ENCODE results near the gene CDH23. TPM values are rescaled to one million over a fixed set of nuclear protein-coding genes. Genes with fewer than 3 reads are reported as not detected.

CDH23 gene
- total and polyA plus RNA-seq, 2 donors (not counting 1 experiment from before 2014, with no cell fraction given), result 0.01 to 0.17 TPM

DNA sequence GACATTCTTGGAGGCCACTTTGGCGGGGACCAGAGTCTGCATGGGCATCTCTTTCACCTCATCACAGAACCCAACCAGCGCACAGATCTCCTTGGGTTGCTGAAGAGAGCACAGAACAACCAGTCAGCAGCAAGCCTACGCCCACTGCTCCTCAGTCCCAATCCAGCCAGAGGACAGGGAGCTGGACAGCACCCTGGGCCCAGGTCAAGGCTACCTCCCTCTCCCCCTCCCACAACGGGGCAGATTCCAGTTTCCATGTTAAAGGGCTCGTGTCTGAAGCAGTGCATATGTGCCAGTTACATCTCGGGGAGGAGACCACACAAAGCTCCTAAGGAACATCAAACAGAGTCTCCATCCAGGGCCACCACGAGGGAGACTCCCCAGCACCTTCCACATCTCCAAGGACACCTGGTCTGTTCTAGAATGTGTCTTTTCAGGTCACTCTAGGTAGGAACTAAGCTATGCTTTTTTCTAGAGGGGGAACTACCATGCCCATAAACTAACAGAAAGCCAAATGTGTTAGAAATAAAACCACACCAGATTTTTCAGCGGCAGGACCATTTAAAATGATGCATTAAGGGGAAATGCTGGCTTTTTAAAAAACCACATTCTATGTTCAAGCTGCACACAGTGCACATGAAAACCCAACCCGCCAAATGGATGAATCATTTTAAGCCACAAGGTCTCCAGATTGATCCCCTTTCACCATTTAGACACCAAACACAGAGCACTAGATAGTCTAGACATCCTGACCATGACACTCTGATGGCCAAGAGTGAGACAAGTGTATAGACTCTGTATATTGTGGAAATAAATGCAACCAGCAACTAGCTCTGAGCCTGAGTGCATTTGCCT is 425.4 kb downstream of the CDH23 start:
- Histone ChIP-seq H3K27ac (ENCODE audit: insufficient read depth, low read length) (no peak overlapping the region), H3K4me3 (replicated peaks in 1 of 4; ENCODE audit: control extremely low read depth in 1 of 4, insufficient read depth in 1 of 4, low read depth in 3 of 4, low read length in 4 of 4) (no peak overlapping the region), H3K4me2 (ENCODE audit: extremely low read depth, insufficient read depth, low read length) (no peak overlapping the region), H4K20me1 (ENCODE audit: control insufficient read depth, extremely low read depth, insufficient read depth, low read length) (no peaks in the 10 kb centered on the region), H3K9me3 (ENCODE audit: control insufficient read depth, insufficient read depth, low read depth, low read length) (no peaks in the 10 kb centered on the region), H3K9ac (ENCODE audit: insufficient read depth, low read length) (no peak overlapping the region), H3K79me2 (ENCODE audit: control insufficient read depth, insufficient read depth, low read length) (no peaks in the 10 kb centered on the region), H3K36me3 (ENCODE audit: control insufficient read depth, insufficient read depth, low read length) (peaks cover 47% of the 10 kb centered on the region), H3K27me3 (ENCODE audit: control insufficient read depth, insufficient read depth, low read length) (no peaks in the 10 kb centered on the region), H2AFZ (ENCODE audit: low read length) (no peak overlapping the region), H3K4me1 (ENCODE audit: control insufficient read depth, extremely low read depth, insufficient read depth, low read length) (no peaks in the 10 kb centered on the region)
- TF ChIP-seq EZH2 (IDR thresholded peaks at IDR 0.05; ENCODE audit: low read length, missing control alignments), result no peak
- TF ChIP-seq CTCF (conservative IDR thresholded peaks at IDR 0.05 in 1 of 2, IDR thresholded peaks at IDR 0.05 in 1 of 2; ENCODE audit: low read depth in 1 of 2, low read length in 2 of 2), result no peak
- DNase-seq (ENCODE audit: low read depth in 2 of 2), result peak in 1 of 2 donors; percentile 81

DNA sequence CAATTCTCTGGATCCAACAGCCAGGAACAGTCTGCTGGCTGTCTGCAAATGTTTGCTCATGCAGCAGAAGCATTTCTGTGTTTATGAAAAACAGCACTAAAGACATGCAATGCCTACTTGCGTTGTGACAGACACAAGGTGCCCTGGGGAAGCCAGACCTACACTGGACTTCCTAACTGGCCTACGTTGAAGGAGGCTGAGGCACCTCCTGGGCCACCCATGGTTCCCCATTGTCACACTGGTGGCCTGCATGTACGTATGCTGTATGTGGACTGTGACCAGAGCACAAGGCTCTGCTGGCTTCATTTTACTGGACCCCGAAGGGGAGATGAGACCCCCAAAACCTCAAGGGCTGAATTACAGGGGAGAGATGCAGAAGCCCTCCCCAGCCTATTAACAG is 426.6 kb downstream of the CDH23 start:
- Histone ChIP-seq H3K36me3 (ENCODE audit: control insufficient read depth, insufficient read depth, low read length) (peaks cover 43% of the 10 kb centered on the region), H3K4me2 (ENCODE audit: extremely low read depth, insufficient read depth, low read length) (no peak overlapping the region), H4K20me1 (ENCODE audit: control insufficient read depth, extremely low read depth, insufficient read depth, low read length) (no peaks in the 10 kb centered on the region), H2AFZ (ENCODE audit: low read length) (no peak overlapping the region), H3K4me1 (ENCODE audit: control insufficient read depth, extremely low read depth, insufficient read depth, low read length) (no peaks in the 10 kb centered on the region), H3K4me3 (replicated peaks in 1 of 4; ENCODE audit: control extremely low read depth in 1 of 4, insufficient read depth in 1 of 4, low read depth in 3 of 4, low read length in 4 of 4) (no peak overlapping the region), H3K9ac (ENCODE audit: insufficient read depth, low read length) (no peak overlapping the region), H3K27me3 (ENCODE audit: control insufficient read depth, insufficient read depth, low read length) (no peaks in the 10 kb centered on the region), H3K79me2 (ENCODE audit: control insufficient read depth, insufficient read depth, low read length) (no peaks in the 10 kb centered on the region), H3K27ac (ENCODE audit: insufficient read depth, low read length) (no peak overlapping the region), H3K9me3 (ENCODE audit: control insufficient read depth, insufficient read depth, low read depth, low read length) (no peaks in the 10 kb centered on the region)
- DNase-seq (ENCODE audit: low read depth in 2 of 2), result no peak
- TF ChIP-seq CTCF (conservative IDR thresholded peaks at IDR 0.05 in 1 of 2, IDR thresholded peaks at IDR 0.05 in 1 of 2; ENCODE audit: low read depth in 1 of 2, low read length in 2 of 2) (no peak), EZH2 (IDR thresholded peaks at IDR 0.05; ENCODE audit: low read length, missing control alignments) (no peak)

- no peak overlapping the region for H3K4me2 ChIP-seq (ENCODE audit: extremely low read depth, insufficient read depth, low read length)
- H3K27ac ChIP-seq (ENCODE audit: insufficient read depth, low read length), result no peak overlapping the region
- no peaks in the 10 kb centered on the region for H3K9me3 ChIP-seq (ENCODE audit: control insufficient read depth, insufficient read depth, low read depth, low read length)
- H3K4me1 ChIP-seq (ENCODE audit: control insufficient read depth, extremely low read depth, insufficient read depth, low read length), result no peaks in the 10 kb centered on the region
- TF ChIP-seq EZH2 (IDR thresholded peaks at IDR 0.05; ENCODE audit: low read length, missing control alignments) (no peak), CTCF (conservative IDR thresholded peaks at IDR 0.05 in 1 of 2, IDR thresholded peaks at IDR 0.05 in 1 of 2; ENCODE audit: low read depth in 1 of 2, low read length in 2 of 2) (no peak)
- H2AFZ ChIP-seq (ENCODE audit: low read length), result no peak overlapping the region
- no peak for DNase-seq (ENCODE audit: low read depth in 2 of 2)
- H3K4me3 ChIP-seq (replicated peaks in 1 of 4; ENCODE audit: control extremely low read depth in 1 of 4, insufficient read depth in 1 of 4, low read depth in 3 of 4, low read length in 4 of 4), result no peak overlapping the region
- H3K36me3 ChIP-seq (ENCODE audit: control insufficient read depth, insufficient read depth, low read length), result peaks cover 41% of the 10 kb centered on the region
- no peaks in the 10 kb centered on the region for H3K79me2 ChIP-seq (ENCODE audit: control insufficient read depth, insufficient read depth, low read length)
- no peaks in the 10 kb centered on the region for H4K20me1 ChIP-seq (ENCODE audit: control insufficient read depth, extremely low read depth, insufficient read depth, low read length)
- no peak overlapping the region for H3K9ac ChIP-seq (ENCODE audit: insufficient read depth, low read length)
- H3K27me3 ChIP-seq (ENCODE audit: control insufficient read depth, insufficient read depth, low read length), result no peaks in the 10 kb centered on the region
Observed at GRCh38 chr10:71824333-71824732, 427.6 kb downstream of the CDH23 start.

All from fibroblast of lung (primary cell).